ENCODE measurements around the gene GPR35. TPM values are rescaled to one million over a fixed set of nuclear protein-coding genes. Genes with fewer than 3 reads are reported as not detected.

The GPR35 gene
- total and polyA plus RNA-seq, 2 of the 13 experiments (the other 11 are each of a cell fraction or from before 2014, with no cell fraction given): 27.1 to 44.2 TPM

DNA sequence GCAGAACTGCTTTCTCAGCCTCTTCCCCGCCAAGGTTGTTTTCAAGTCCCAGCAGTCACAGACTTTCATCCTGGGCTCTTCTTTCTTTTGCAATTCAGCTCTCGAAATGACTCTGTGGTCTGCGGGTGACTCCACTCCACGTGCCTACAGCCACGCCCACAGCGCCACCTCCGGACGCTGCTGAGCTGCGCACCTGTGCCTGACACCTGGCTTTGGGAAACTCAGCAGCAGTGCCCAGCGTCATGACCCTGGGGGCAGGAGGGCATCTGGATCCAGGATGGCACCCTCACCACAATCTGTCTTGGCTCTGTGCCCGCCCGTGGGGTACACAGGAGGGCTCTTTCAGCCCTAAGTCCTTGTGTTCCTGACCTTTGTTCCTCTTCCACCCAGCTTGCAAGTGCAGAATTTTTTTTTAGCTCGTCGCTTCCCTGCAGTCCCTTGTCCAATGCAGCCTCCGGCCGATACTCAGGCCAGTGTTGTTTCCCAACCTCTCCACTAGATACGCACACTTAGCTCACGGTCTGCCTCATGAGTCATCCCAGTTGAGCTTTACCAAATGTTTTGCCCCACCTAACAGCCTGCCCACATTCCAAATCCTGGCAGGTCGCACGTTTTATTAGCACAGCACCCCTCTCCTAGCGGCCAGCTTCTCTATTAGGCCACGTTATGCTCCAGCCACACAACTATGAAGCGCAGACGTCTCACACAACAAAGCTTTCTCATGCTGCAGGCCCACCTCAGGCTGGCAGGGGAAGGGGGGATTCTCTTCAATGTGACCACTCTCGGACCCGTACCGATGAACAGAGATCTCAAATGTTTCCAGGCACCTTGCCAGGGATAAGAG lies 45.3 kb upstream of the GPR35 start (continued):
- TF ChIP-seq, protein P1, sequence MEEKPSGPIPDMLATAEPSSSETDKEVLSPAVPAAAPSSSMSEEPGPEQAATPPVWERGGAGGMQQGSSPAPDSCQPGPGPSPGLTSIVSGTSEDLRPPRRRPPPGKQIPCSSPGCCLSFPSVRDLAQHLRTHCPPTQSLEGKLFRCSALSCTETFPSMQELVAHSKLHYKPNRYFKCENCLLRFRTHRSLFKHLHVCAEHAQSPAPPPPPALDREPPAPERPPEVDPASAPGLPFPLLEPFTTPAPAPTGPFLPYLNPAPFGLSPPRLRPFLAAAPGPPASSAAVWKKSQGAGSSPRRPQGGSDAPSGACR (CRISPR knock-in tag; IDR thresholded peaks at IDR 0.05): no peak
- TF ChIP-seq, protein P2, sequence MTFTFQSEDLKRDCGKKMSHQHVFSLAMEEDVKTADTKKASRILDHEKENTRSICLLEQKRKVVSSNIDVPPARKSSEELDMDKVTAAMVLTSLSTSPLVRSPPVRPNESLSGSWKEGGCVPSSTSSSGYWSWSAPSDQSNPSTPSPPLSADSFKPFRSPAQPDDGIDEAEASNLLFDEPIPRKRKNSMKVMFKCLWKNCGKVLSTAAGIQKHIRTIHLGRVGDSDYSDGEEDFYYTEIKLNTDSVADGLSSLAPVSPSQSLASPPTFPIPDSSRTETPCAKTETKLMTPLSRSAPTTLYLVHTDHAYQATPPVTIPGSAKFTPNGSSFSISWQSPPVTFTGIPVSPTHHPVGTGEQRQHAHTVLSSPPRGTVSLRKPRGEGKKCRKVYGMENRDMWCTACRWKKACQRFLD (CRISPR knock-in tag; IDR thresholded peaks at IDR 0.05; ENCODE audit: borderline replicate concordance): no peak
- TF ChIP-seq ZNF558 (CRISPR knock-in tag; IDR thresholded peaks at IDR 0.05; ENCODE audit: borderline replicate concordance) (peak; percentile 82; the same call in 1 of the 2 replicates), ARNT2 (CRISPR knock-in tag; IDR thresholded peaks at IDR 0.05; ENCODE audit: low read depth) (peak; percentile 67; the same call in 1 of the 2 replicates), NFKBIZ (CRISPR knock-in tag; IDR thresholded peaks at IDR 0.05) (0 out of 2 replicates have a peak, but pooled peaks have one; percentile 20), MAZ (IDR thresholded peaks at IDR 0.05; ENCODE audit: borderline replicate concordance, low read depth, low read length) (no peak), MAZ (CRISPR knock-in tag; IDR thresholded peaks at IDR 0.05; ENCODE audit: low read depth) (peak; percentile 57), ZBTB37 (CRISPR knock-in tag; IDR thresholded peaks at IDR 0.05) (0 out of 2 replicates have a peak, but pooled peaks have one; percentile 32), HNRNPK (IDR thresholded peaks at IDR 0.05; ENCODE audit: low read depth, low read length, poor library complexity, severe bottlenecking) (no peak), FOXK1 (CRISPR knock-in tag; IDR thresholded peaks at IDR 0.05; ENCODE audit: borderline replicate concordance, low read depth) (peak; percentile 67; the same call in 1 of the 2 replicates), ZNF20 (CRISPR knock-in tag; IDR thresholded peaks at IDR 0.05) (no peak), JDP2 (CRISPR knock-in tag; IDR thresholded peaks at IDR 0.05; ENCODE audit: borderline replicate concordance) (no peak), ZNF749 (CRISPR knock-in tag; IDR thresholded peaks at IDR 0.05; ENCODE audit: borderline replicate concordance) (peak; percentile 84; the same call in 1 of the 2 replicates), ZNF24 (IDR thresholded peaks at IDR 0.05) (peak; percentile 65; the same call in 1 of the 2 replicates), TAF1 (CRISPR knock-in tag; IDR thresholded peaks at IDR 0.05) (no peak), FOXC1 (CRISPR knock-in tag; IDR thresholded peaks at IDR 0.05; ENCODE audit: borderline replicate concordance) (no peak; the same call in 1 of the 2 replicates), SYNCRIP (IDR thresholded peaks at IDR 0.05; ENCODE audit: insufficient read depth, low read depth, low read length) (no peak), IRX3 (CRISPR knock-in tag; IDR thresholded peaks at IDR 0.05; ENCODE audit: borderline replicate concordance, low read depth) (no peak)
- TF ChIP-seq, protein P3, sequence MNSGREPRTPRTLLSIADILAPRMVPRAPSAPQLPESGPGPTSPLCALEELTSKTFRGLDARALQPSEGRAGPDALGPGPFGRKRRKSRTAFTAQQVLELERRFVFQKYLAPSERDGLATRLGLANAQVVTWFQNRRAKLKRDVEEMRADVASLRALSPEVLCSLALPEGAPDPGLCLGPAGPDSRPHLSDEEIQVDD (CRISPR knock-in tag; IDR thresholded peaks at IDR 0.05; ENCODE audit: borderline replicate concordance): no peak
- TF ChIP-seq, protein P4, sequence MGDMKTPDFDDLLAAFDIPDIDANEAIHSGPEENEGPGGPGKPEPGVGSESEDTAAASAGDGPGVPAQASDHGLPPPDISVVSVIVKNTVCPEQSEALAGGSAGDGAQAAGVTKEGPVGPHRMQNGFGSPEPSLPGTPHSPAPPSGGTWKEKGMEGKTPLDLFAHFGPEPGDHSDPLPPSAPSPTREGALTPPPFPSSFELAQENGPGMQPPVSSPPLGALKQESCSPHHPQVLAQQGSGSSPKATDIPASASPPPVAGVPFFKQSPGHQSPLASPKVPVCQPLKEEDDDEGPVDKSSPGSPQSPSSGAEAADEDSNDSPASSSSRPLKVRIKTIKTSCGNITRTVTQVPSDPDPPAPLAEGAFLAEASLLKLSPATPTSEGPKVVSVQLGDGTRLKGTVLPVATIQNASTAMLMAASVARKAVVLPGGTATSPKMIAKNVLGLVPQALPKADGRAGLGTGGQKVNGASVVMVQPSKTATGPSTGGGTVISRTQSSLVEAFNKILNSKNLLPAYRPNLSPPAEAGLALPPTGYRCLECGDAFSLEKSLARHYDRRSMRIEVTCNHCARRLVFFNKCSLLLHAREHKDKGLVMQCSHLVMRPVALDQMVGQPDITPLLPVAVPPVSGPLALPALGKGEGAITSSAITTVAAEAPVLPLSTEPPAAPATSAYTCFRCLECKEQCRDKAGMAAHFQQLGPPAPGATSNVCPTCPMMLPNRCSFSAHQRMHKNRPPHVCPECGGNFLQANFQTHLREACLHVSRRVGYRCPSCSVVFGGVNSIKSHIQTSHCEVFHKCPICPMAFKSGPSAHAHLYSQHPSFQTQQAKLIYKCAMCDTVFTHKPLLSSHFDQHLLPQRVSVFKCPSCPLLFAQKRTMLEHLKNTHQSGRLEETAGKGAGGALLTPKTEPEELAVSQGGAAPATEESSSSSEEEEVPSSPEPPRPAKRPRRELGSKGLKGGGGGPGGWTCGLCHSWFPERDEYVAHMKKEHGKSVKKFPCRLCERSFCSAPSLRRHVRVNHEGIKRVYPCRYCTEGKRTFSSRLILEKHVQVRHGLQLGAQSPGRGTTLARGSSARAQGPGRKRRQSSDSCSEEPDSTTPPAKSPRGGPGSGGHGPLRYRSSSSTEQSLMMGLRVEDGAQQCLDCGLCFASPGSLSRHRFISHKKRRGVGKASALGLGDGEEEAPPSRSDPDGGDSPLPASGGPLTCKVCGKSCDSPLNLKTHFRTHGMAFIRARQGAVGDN (CRISPR knock-in tag; IDR thresholded peaks at IDR 0.05): peak; percentile 98
